MM.1S (cell line): ENCODE results near the gene FLT4.

Experiments
- EZH2 ChIP-seq: fragments of 300-600 bp; sonication (generic); optimal IDR thresholded peaks from 2 replicates; pipeline ENCODE3; 2017; ENCODE audit warnings: low read depth, mild to moderate bottlenecking, antibody characterized with exemption, low read length, mixed read lengths
- EZH2phosphoT487 ChIP-seq: fragments of 300-600 bp; sonication (generic); IDR thresholded peaks from 2 replicates; pipeline ENCODE4 v1.6.1; 2018; ENCODE audit warnings: antibody characterized with exemption, low read length
- TF ChIP-seq, protein P1 (sequence below): fragments of 300-600 bp; sonication (generic); IDR thresholded peaks from 2 replicates; pipeline ENCODE4 v1.5.1; 2016; ENCODE audit warnings: antibody characterized with exemption, low read length, mixed read lengths

GRCh38 chr5:180596115-180596667 lies 53.2 kb downstream of the FLT4 start:
- TF ChIP-seq, protein P1, sequence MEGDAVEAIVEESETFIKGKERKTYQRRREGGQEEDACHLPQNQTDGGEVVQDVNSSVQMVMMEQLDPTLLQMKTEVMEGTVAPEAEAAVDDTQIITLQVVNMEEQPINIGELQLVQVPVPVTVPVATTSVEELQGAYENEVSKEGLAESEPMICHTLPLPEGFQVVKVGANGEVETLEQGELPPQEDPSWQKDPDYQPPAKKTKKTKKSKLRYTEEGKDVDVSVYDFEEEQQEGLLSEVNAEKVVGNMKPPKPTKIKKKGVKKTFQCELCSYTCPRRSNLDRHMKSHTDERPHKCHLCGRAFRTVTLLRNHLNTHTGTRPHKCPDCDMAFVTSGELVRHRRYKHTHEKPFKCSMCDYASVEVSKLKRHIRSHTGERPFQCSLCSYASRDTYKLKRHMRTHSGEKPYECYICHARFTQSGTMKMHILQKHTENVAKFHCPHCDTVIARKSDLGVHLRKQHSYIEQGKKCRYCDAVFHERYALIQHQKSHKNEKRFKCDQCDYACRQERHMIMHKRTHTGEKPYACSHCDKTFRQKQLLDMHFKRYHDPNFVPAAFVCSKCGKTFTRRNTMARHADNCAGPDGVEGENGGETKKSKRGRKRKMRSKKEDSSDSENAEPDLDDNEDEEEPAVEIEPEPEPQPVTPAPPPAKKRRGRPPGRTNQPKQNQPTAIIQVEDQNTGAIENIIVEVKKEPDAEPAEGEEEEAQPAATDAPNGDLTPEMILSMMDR = no peak
- no peak for TF ChIP-seq EZH2phosphoT487
- TF ChIP-seq EZH2 = no peak
